Measurements from ENCODE around the gene BICC1.

- TF ChIP-seq CTCF (IDR thresholded peaks at IDR 0.05; ENCODE audit: insufficient read depth, low read length) (no peak), GABPA (IDR thresholded peaks at IDR 0.05; ENCODE audit: low read depth) (no peak)
Observed at GRCh38 chr10:58785354-58785753, 272.7 kb downstream of the BICC1 start.

Measured in HL-60 (cell line).